Measurements from ENCODE around the gene RAVER2.

Gene RAVER2

GRCh38 chr1:64877598-64877997, 132.7 kb downstream of the RAVER2 start:
- DNase-seq (ENCODE audit: low spot score), result no peak

- DNase-seq (ENCODE audit: low spot score), result no peak
Observed at GRCh38 chr1:64878090-64878489, 133.2 kb downstream of the RAVER2 start.

GRCh38 chr1:64878931-64879611, 134.2 kb downstream of the RAVER2 start:
- DNase-seq (ENCODE audit: low spot score), result no peak

GRCh38 chr1:64880449-64880848, 135.6 kb downstream of the RAVER2 start:
- no peak for DNase-seq (ENCODE audit: low spot score)

GRCh38 chr1:64881281-64881680, 136.4 kb downstream of the RAVER2 start:
- no peak for DNase-seq (ENCODE audit: low spot score)

Measured in putamen (tissue), 1 donor.